CD4-positive, alpha-beta memory T cell (primary cell): ENCODE measurements around the gene FCGR3B. TPM values are rescaled to one million over a fixed set of nuclear protein-coding genes. Genes with fewer than 3 reads are reported as not detected.
A peak's percentile ranks its signal among the peaks of the same experiment; 100 is the strongest.
"Not testable (repeated sequence)": the region's sequence is repeated elsewhere in the genome, so short reads cannot be mapped to it uniquely, and the experiment has no call there.

Experiments
- CTCF ChIA-PET: fragments of 350-600 bp; sonication (Branson Sonifier 250); formaldehyde crosslinking; loops from one replicate; lab custom pipeline; 2021; ENCODE audit warnings: inconsistent platforms; ENCODE audit not compliant: partially characterized antibody; lab: Charles Lee
- POLR2A ChIA-PET: fragments of 350-600 bp; sonication (Branson Sonifier 250); formaldehyde crosslinking; loops from one replicate; lab custom pipeline; 2021; ENCODE audit not compliant: partially characterized antibody; lab: Charles Lee
- DNase-seq, 5 donors: peaks; one replicate each; pipeline versions ENCODE4 v3.0.0 to v3.0.0-alpha.2; 2020 to 2022; ENCODE audit warnings: mixed read lengths in 1 of 5
- H3K27ac ChIP-seq: one replicate; pipeline ENCODE4 v1.7.0; 2013; ENCODE audit warnings: low read depth, low read length
- H3K27me3 ChIP-seq: 2 replicates; pipeline ENCODE4 v1.7.0; 2013; ENCODE audit warnings: mild to moderate bottlenecking, low read length, moderate library complexity; ENCODE audit not compliant: insufficient read depth
- H3K36me3 ChIP-seq: 2 replicates; pipeline ENCODE4 v1.7.0; 2013; ENCODE audit warnings: mild to moderate bottlenecking, low read length, moderate library complexity; ENCODE audit not compliant: insufficient read depth
- H3K4me1 ChIP-seq: 2 replicates; pipeline ENCODE4 v1.7.0; 2013; ENCODE audit warnings: mild to moderate bottlenecking, low read length, moderate library complexity; ENCODE audit not compliant: insufficient read depth
- H3K4me3 ChIP-seq, 2 donors: one replicate each; pipeline ENCODE4 v1.7.0; 2013; ENCODE audit warnings: low read length in 2 of 2, mild to moderate bottlenecking in 1 of 2
- H3K9me3 ChIP-seq, 2 donors: one replicate each; pipeline ENCODE4 v1.7.0; 2013; ENCODE audit warnings: low read length in 2 of 2, control low read depth in 1 of 2; ENCODE audit not compliant: control insufficient read depth in 1 of 2
- H3K27ac Mint-ChIP-seq, 7 donors: one replicate each; pipeline ENCODE4 v1.8.0; 2020 to 2021; ENCODE audit warnings: mixed read lengths in 7 of 7, mild to moderate bottlenecking in 6 of 7, inconsistent platforms in 3 of 7, moderate library complexity in 3 of 7
- H3K27me3 Mint-ChIP-seq, 2 donors: one replicate each; pipeline ENCODE4 v1.8.0; 2020 to 2021; ENCODE audit warnings: mixed read lengths in 2 of 2
- H3K36me3 Mint-ChIP-seq, 2 donors: one replicate each; pipeline ENCODE4 v1.8.0; 2020 to 2021; ENCODE audit warnings: mixed read lengths in 2 of 2, inconsistent platforms in 1 of 2, mild to moderate bottlenecking in 1 of 2
- H3K4me1 Mint-ChIP-seq, 4 donors: one replicate each; pipeline ENCODE4 v1.8.0; 2020 to 2021; ENCODE audit warnings: mixed read lengths in 4 of 4, mild to moderate bottlenecking in 1 of 4
- H3K4me3 Mint-ChIP-seq, 8 donors: one replicate each; pipeline ENCODE4 v1.8.0; 2020 to 2021; ENCODE audit warnings: mixed read lengths in 8 of 8, mild to moderate bottlenecking in 7 of 8, moderate library complexity in 6 of 8, inconsistent platforms in 3 of 8
- H3K9me3 Mint-ChIP-seq, 8 donors: one replicate each; pipeline ENCODE4 v1.8.0; 2020 to 2021; ENCODE audit warnings: mixed read lengths in 8 of 8, mild to moderate bottlenecking in 5 of 8, inconsistent platforms in 3 of 8, moderate library complexity in 1 of 8
- intact Hi-C: fragments of 100-400 bp; cut with micrococcal nuclease; formaldehyde crosslinking; loops from one replicate; pipeline ENCODE4 v1.15.1; 2023
- polyA plus RNA-seq, 2 donors: library from polyadenylated mRNA; unstranded; fragments of 300-500 nt; fragmentation: Illumina TruSeq; gene quantifications; one replicate each; pipeline ENCODE4 v1.2.3, GENCODE V29; 2021
- total RNA-seq, 2 experiments: library from RNA; stranded (reverse); gene quantifications; one replicate each; pipeline ENCODE4 v1.2.3, GENCODE V29; 2021

FCGR3B gene
- total and polyA plus RNA-seq, 4 experiments from 2014 or later: not detected

DNA sequence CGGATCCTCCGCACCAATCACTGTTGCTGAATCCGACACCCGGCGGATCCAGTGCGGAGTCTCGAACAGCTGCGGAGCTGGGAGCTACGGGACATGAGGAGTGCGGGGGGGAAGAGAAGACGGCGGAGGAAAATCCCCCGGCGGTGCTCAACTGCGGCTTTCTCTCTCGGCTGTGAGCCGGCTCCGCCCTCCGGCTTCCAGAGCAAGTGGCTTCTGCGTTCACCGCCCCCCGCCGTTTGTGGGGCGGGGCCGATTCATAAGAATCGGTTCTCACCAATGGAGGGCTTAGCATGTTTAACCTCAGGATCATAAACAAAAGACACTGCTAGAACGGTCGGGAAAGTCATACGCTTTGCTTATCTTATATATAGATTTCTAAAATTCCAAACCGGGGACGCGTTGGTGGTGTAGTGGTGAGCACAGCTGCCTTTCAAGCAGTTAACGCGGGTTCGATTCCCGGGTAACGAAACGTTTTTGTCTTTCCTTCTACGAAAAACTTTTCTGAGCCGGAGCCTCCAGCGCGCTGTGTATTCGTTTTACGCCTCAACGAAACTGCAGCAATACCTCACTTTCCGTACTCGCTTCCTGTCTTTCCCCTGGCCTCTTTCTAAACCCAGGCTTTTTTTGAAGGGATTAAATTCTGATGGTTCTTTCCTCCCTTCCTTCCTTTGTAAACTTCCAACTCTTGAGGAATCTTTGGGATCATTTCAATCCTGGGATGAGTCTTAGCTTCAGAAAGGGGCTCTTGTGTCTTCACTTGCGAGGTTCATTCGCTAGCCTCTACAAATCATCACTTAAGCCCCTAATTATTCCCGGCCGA, 18.4 kb downstream of the FCGR3B start:
- peaks cover 0 to 18% (median 0%) of the 10 kb centered on the region in 8 donors for H3K9me3 Mint-ChIP-seq
- H3K36me3 Mint-ChIP-seq, H3K36me3 ChIP-seq, H3K27me3 ChIP-seq, H3K27me3 Mint-ChIP-seq, H3K4me1 ChIP-seq, H3K9me3 ChIP-seq: not testable (repeated sequence)
- H3K4me3 Mint-ChIP-seq: peak overlapping the region; percentile 90 to 99 (median 92)
- peak; percentile 86 to 97 (median 90) for DNase-seq
- Histone ChIP-seq H3K4me3 (peak overlapping the region; percentile 33 to 51), H3K27ac (peak overlapping the region; percentile 65)
- ChIA-PET POLR2A (interaction anchor here (0.8 to 1.6 kb wide), 10 partner anchors 9 to 220 kb away, joined by 3 to 9 read pairs (median 4); partner anchors contain the start of gene DUSP12), CTCF (interaction anchor here (0.9 kb wide), 1 partner anchor 126 kb away, joined by 3 read pairs; no protein-coding TSS in a partner anchor)
- H3K27ac Mint-ChIP-seq: peak overlapping the region; percentile 92 to 100 (median 96)
- H3K4me1 Mint-ChIP-seq: peaks cover 7 to 21% (median 14%) of the 10 kb centered on the region in 4 donors
- intact Hi-C loops: loop anchor here (2.0 to 5.0 kb wide), 2 partner anchors 70 to 114 kb away; no protein-coding TSS in a partner anchor

DNA sequence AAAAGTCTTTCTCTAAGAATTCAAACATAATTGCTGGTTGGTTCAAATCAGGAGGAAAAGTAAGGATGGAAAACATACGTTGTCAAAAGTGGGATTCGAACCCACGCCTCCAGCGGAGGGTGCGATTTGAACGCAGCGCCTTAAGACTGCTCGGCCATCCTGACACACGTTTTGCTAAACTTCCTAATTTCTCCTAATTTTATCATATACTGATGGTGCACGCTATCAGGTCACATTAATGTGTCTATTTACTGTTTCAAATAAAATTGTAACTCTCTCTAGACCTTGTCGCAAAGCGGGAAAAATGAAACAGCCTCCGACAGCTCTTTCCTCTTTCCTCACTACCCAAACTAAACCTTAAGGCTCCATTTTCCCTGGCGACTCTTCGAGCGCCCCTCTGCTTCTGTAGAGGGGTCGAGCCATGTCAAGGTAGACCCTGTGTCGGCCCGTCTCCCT, 19.1 kb downstream of the FCGR3B start:
- not testable (repeated sequence) for H3K27me3 Mint-ChIP-seq, H3K36me3 Mint-ChIP-seq, H3K4me1 ChIP-seq, H3K27me3 ChIP-seq, DNase-seq, H3K9me3 ChIP-seq, H3K36me3 ChIP-seq
- Histone ChIP-seq H3K4me3 (peak overlapping the region; percentile 33 to 51), H3K27ac (peak overlapping the region; percentile 65)
- CTCF ChIA-PET: interaction anchor here (0.9 kb wide), 1 partner anchor 127 kb away, joined by 3 read pairs; no protein-coding TSS in a partner anchor
- Mint-ChIP-seq H3K9me3 (peaks cover 0 to 18% (median 0%) of the 10 kb centered on the region in 8 donors), H3K4me1 (peaks cover 7 to 21% (median 14%) of the 10 kb centered on the region in 4 donors), H3K4me3 (peak overlapping the region; percentile 90 to 99 (median 92)), H3K27ac (peak overlapping the region; percentile 92 to 100 (median 96))
- POLR2A ChIA-PET: interaction anchor here (0.8 to 1.6 kb wide), 10 partner anchors 9 to 221 kb away, joined by 3 to 9 read pairs (median 4); partner anchors contain the start of gene DUSP12
- intact Hi-C loops: loop anchor here (2.0 to 5.0 kb wide), 2 partner anchors 70 to 115 kb away; no protein-coding TSS in a partner anchor

DNA sequence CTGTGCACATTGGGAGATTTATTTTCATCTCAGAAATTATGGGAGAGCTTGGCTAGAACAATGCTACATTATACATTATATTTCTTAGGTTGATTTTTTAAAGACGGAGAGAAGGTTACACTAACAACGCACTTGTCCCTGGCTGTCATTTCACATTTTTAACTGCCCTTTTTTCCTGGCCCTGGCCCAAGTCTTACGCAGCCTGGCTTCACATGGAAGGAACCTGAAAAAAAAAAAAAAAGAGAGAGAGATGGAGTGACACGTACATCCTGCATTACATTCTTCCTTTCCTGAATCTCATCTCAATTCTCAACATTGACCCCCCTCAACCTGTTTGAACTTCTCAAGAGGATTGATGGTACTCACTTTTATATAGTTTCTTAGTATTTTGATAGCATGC, 20.8 kb downstream of the FCGR3B start:
- H3K36me3 Mint-ChIP-seq, H3K27ac ChIP-seq, H3K36me3 ChIP-seq, CTCF ChIA-PET, H3K4me3 Mint-ChIP-seq, H3K4me1 ChIP-seq, H3K27me3 Mint-ChIP-seq, H3K4me3 ChIP-seq, H3K9me3 ChIP-seq, POLR2A ChIA-PET, H3K27me3 ChIP-seq, DNase-seq: not testable (repeated sequence)
- peaks cover 0 to 18% (median 0%) of the 10 kb centered on the region in 8 donors for H3K9me3 Mint-ChIP-seq
- intact Hi-C loops: loop anchor here (5.0 kb wide), 1 partner anchor 68 kb away; no protein-coding TSS in a partner anchor
- H3K4me1 Mint-ChIP-seq: peaks cover 7 to 21% (median 14%) of the 10 kb centered on the region in 4 donors
- peak overlapping the region in 1 of 7 donors; percentile 100 for H3K27ac Mint-ChIP-seq

DNA sequence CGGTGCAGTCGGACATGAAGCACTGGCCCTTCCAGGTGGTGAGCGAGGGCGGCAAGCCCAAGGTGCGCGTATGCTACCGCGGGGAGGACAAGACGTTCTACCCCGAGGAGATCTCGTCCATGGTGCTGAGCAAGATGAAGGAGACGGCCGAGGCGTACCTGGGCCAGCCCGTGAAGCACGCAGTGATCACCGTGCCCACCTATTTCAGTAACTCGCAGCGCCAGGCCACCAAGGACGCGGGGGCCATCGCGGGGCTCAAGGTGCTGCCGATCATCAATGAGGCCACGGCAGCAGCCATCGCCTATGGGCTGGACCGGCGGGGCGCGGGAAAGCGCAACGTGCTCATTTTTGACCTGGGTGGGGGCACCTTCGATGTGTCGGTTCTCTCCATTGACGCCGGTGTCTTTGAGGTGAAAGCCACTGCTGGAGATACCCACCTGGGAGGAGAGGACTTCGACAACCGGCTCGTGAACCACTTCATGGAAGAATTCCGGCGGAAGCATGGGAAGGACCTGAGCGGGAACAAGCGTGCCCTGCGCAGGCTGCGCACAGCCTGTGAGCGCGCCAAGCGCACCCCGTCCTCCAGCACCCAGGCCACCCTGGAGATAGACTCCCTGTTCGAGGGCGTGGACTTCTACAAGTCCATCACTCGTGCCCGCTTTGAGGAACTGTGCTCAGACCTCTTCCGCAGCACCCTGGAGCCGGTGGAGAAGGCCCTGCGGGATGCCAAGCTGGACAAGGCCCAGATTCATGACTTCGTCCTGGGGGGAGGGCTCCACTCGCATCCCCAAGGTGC, 24.2 kb downstream of the FCGR3B start:
- H3K4me1 Mint-ChIP-seq, H3K27ac Mint-ChIP-seq, CTCF ChIA-PET, POLR2A ChIA-PET, H3K9me3 Mint-ChIP-seq, H3K36me3 Mint-ChIP-seq, H3K36me3 ChIP-seq, H3K4me3 ChIP-seq, H3K27me3 ChIP-seq, H3K4me1 ChIP-seq, intact Hi-C loops, H3K9me3 ChIP-seq, H3K4me3 Mint-ChIP-seq, DNase-seq, H3K27ac ChIP-seq: not testable (repeated sequence)
- peaks cover 10 to 12% of the 10 kb centered on the region in 2 donors for H3K27me3 Mint-ChIP-seq

DNA sequence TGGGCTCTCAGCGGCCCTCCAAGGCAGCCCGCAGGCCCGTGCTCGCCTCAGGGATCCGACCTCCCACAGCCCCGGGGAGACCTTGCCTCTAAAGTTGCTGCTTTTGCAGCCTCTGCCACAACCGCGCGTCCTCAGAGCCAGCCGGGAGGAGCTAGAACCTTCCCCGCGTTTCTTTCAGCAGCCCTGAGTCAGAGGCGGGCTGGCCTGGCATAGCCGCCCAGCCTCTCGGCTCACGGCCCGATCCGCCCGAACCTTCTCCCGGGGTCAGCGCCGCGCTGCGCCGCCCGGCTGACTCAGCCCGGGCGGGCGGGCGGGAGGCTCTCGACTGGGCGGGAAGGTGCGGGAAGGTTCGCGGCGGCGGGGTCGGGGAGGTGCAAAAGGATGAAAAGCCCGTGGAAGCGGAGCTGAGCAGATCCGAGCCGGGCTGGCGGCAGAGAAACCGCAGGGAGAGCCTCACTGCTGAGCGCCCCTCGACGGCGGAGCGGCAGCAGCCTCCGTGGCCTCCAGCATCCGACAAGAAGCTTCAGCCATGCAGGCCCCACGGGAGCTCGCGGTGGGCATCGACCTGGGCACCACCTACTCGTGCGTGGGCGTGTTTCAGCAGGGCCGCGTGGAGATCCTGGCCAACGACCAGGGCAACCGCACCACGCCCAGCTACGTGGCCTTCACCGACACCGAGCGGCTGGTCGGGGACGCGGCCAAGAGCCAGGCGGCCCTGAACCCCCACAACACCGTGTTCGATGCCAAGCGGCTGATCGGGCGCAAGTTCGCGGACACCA, 25.0 kb downstream of the FCGR3B start:
- H3K27me3 Mint-ChIP-seq: peaks cover 10 to 12% of the 10 kb centered on the region in 2 donors
- H3K4me1 ChIP-seq, H3K36me3 Mint-ChIP-seq, DNase-seq, CTCF ChIA-PET, H3K4me3 ChIP-seq, H3K27me3 ChIP-seq, POLR2A ChIA-PET, H3K9me3 ChIP-seq, H3K4me1 Mint-ChIP-seq, H3K27ac Mint-ChIP-seq, H3K27ac ChIP-seq, intact Hi-C loops, H3K36me3 ChIP-seq, H3K9me3 Mint-ChIP-seq: not testable (repeated sequence)
- peak overlapping the region in 1 of 8 donors; percentile 36 for H3K4me3 Mint-ChIP-seq

DNA sequence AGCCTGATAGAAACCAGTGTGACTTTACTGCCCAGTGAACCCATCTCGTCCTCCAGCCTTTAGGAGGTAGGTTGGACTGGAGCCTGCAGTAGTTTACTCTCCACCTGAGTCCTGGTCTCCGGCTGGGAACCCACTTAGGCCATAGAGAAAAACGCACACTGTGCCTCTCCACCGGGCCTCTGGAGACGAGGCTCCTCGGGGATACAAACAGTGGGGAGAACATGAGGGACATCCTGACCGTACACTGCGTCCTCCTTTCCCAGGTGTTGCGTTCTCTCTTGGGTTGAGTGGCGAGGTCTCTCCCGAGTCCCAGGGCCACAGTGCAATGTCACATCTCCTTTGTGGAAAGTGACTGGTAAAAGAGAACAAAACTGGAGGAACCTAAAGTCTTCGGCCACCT, 26.0 kb downstream of the FCGR3B start:
- H3K27ac ChIP-seq: not testable (repeated sequence)

More for the DNA sequence above, 26.0 kb downstream of the FCGR3B start:
- H3K9me3 ChIP-seq, H3K4me3 ChIP-seq, intact Hi-C loops, H3K4me1 Mint-ChIP-seq, CTCF ChIA-PET, H3K36me3 Mint-ChIP-seq, DNase-seq, POLR2A ChIA-PET, H3K4me1 ChIP-seq, H3K36me3 ChIP-seq, H3K9me3 Mint-ChIP-seq, H3K27me3 ChIP-seq: not testable (repeated sequence)
- H3K4me3 Mint-ChIP-seq: peak overlapping the region in 1 of 8 donors; percentile 21
- H3K27me3 Mint-ChIP-seq: peaks cover 10 to 12% of the 10 kb centered on the region in 2 donors
- peak overlapping the region in 1 of 7 donors; percentile 41 for H3K27ac Mint-ChIP-seq
